HG02970 (cell line): ENCODE measurements around the gene POLR2L.
A peak's percentile ranks its signal among the peaks of the same experiment; 100 is the strongest.

Experiments
- ATAC-seq: cut with Tn5 transposase; IDR thresholded peaks from one replicate; pipeline ENCODE4 v1.9.1; 2021; ENCODE audit warnings: mild to moderate bottlenecking, moderate library complexity, moderate number of reproducible peaks; ENCODE audit not compliant: unreplicated experiment, low FRiP score

POLR2L gene

GRCh38 chr11:815675-816432 is 26.5 kb downstream of the POLR2L start:
- ATAC-seq, result no peak

- no peak for ATAC-seq
Observed at GRCh38 chr11:813456-814096, 28.8 kb downstream of the POLR2L start.

- ATAC-seq, result no peak
Observed at GRCh38 chr11:813072-813455, 29.3 kb downstream of the POLR2L start.

GRCh38 chr11:812390-812789 is 29.9 kb downstream of the POLR2L start:
- no peak for ATAC-seq

- ATAC-seq, result no peak
Observed at GRCh38 chr11:811446-812245, 30.7 kb downstream of the POLR2L start.

- no peak for ATAC-seq
Observed at GRCh38 chr11:810040-810567, 32.2 kb downstream of the POLR2L start.

GRCh38 chr11:809287-810039 is 32.9 kb downstream of the POLR2L start, which contains the start of gene RPLP2:
TSS of gene RPLP2 (plus strand) at chr11:809967. CDS start at chr11:810235, 268 bp downstream.
- peak; percentile 69 for ATAC-seq

GRCh38 chr11:808427-809286 is 33.7 kb downstream of the POLR2L start:
- ATAC-seq, result no peak

GRCh38 chr11:804599-804964 is 37.7 kb downstream of the POLR2L start:
- ATAC-seq, result no peak

- no peak for ATAC-seq
Observed at GRCh38 chr11:803770-804598, 38.3 kb downstream of the POLR2L start.

GRCh38 chr11:803467-803742 is 38.9 kb downstream of the POLR2L start:
- no peak for ATAC-seq

GRCh38 chr11:802693-803466 is 39.4 kb downstream of the POLR2L start:
- no peak for ATAC-seq

GRCh38 chr11:802018-802617 is 40.2 kb downstream of the POLR2L start:
- no peak for ATAC-seq

GRCh38 chr11:801097-801780 is 41.1 kb downstream of the POLR2L start:
- ATAC-seq, result no peak

GRCh38 chr11:800473-800872 is 41.9 kb downstream of the POLR2L start:
- no peak for ATAC-seq

GRCh38 chr11:799641-800316 is 42.5 kb downstream of the POLR2L start:
- ATAC-seq, result no peak
